CD14-positive monocyte (primary cell): ENCODE data around the gene USP9X. TPM values are rescaled to one million over a fixed set of nuclear protein-coding genes. Genes with fewer than 3 reads are reported as not detected.
A peak's percentile ranks its signal among the peaks of the same experiment; 100 is the strongest.

ENCODE experiments used
- DNase-seq, 3 donors: peaks; one replicate each; pipeline ENCODE4 v3.0.0-alpha.2; 2011 to 2022
- H2AFZ ChIP-seq: 2 replicates; pipeline ENCODE4 v1.6.0; 2012; ENCODE audit warnings: mild to moderate bottlenecking, low read depth, low read length, inconsistent platforms; ENCODE audit not compliant: insufficient read depth, poor library complexity, severe bottlenecking
- H3K27ac ChIP-seq, 2 donors: 1 replicate in 1 of 2; 2 replicates in 1 of 2; pipeline ENCODE4 v1.5.1; 2012 to 2013; ENCODE audit warnings: low read length in 2 of 2, control low read depth in 1 of 2, inconsistent platforms in 1 of 2, low read depth in 1 of 2, mild to moderate bottlenecking in 1 of 2
- H3K27me3 ChIP-seq, 2 donors: one replicate each; pipeline versions ENCODE4 v1.6.0 to v1.6.1; 2011 to 2013; ENCODE audit warnings: low read length in 2 of 2; ENCODE audit not compliant: control insufficient read depth in 2 of 2, insufficient read depth in 2 of 2
- H3K36me3 ChIP-seq, 2 donors: replicated peaks in 1 of 2; 1 replicate in 1 of 2; 2 replicates in 1 of 2; pipeline versions ENCODE4 v1.5.1 to v1.6.1; 2012 to 2013; ENCODE audit warnings: low read length in 2 of 2, control low read depth in 1 of 2, inconsistent platforms in 1 of 2, mild to moderate bottlenecking in 1 of 2; ENCODE audit not compliant: insufficient read depth in 2 of 2, control insufficient read depth in 1 of 2
- H3K4me1 ChIP-seq, 2 donors: 1 replicate in 1 of 2; 2 replicates in 1 of 2; pipeline versions ENCODE4 v1.5.1 to v1.6.1; 2012 to 2013; ENCODE audit warnings: low read length in 2 of 2, control low read depth in 1 of 2, inconsistent platforms in 1 of 2, mild to moderate bottlenecking in 1 of 2, moderate library complexity in 1 of 2; ENCODE audit not compliant: insufficient read depth in 2 of 2, control insufficient read depth in 1 of 2
- H3K4me2 ChIP-seq: replicated peaks from 2 replicates; pipeline ENCODE3; 2012; ENCODE audit warnings: low read length, moderate library complexity, mild to moderate bottlenecking; ENCODE audit not compliant: poor library complexity, severe bottlenecking; ENCODE audit errors: extremely low read depth
- H3K4me3 ChIP-seq, 3 experiments: fragments of 200-600 bp in 1 of 3; sonication (generic) in 1 of 3; replicated peaks in 1 of 3; 1 replicate in 2 of 3; 2 replicates in 1 of 3; pipeline ENCODE4 v1.5.1; 2011 to 2013; ENCODE audit warnings: low read length in 3 of 3, mild to moderate bottlenecking in 3 of 3, control low read depth in 2 of 3, low read depth in 2 of 3, inconsistent platforms in 1 of 3, moderate library complexity in 1 of 3
- H3K79me2 ChIP-seq: 2 replicates; pipeline ENCODE4 v1.6.0; 2012; ENCODE audit warnings: mild to moderate bottlenecking, control low read depth, inconsistent platforms, low read length, moderate library complexity; ENCODE audit not compliant: insufficient read depth
- H3K9ac ChIP-seq: 2 replicates; pipeline ENCODE4 v1.6.0; 2017; ENCODE audit warnings: low read length, mild to moderate bottlenecking; ENCODE audit not compliant: insufficient read depth, poor library complexity, severe bottlenecking
- H3K9me3 ChIP-seq, 2 donors: replicated peaks in 1 of 2; 1 replicate in 1 of 2; 2 replicates in 1 of 2; pipeline versions ENCODE4 v1.5.1 to v1.6.1; 2012 to 2013; ENCODE audit warnings: low read length in 2 of 2, control low read depth in 1 of 2; ENCODE audit not compliant: control insufficient read depth in 1 of 2, insufficient read depth in 1 of 2
- H4K20me1 ChIP-seq: 2 replicates; pipeline ENCODE4 v1.6.0; 2012; ENCODE audit warnings: mild to moderate bottlenecking, low read length, control low read depth, moderate library complexity; ENCODE audit not compliant: insufficient read depth
- H3K27ac Mint-ChIP-seq, 7 donors: one replicate each; pipeline ENCODE4 v1.8.0; 2020; ENCODE audit warnings: mild to moderate bottlenecking in 7 of 7, mixed read lengths in 7 of 7, moderate library complexity in 6 of 7, inconsistent platforms in 2 of 7
- H3K27me3 Mint-ChIP-seq, 3 donors: one replicate each; pipeline ENCODE4 v1.8.0; 2021 to 2022; ENCODE audit warnings: low read depth in 3 of 3, mild to moderate bottlenecking in 3 of 3, mixed read lengths in 3 of 3, moderate library complexity in 3 of 3, inconsistent platforms in 1 of 3
- H3K36me3 Mint-ChIP-seq, 2 donors: one replicate each; pipeline ENCODE4 v1.8.0; 2020; ENCODE audit warnings: mixed read lengths in 2 of 2, inconsistent platforms in 1 of 2, mild to moderate bottlenecking in 1 of 2
- H3K4me1 Mint-ChIP-seq: one replicate; pipeline ENCODE4 v1.8.0; 2020; ENCODE audit warnings: mild to moderate bottlenecking, mixed read lengths
- H3K4me3 Mint-ChIP-seq, 2 donors: one replicate each; pipeline ENCODE4 v1.8.0; 2020; ENCODE audit warnings: mild to moderate bottlenecking in 2 of 2, mixed read lengths in 2 of 2, moderate library complexity in 1 of 2
- H3K9me3 Mint-ChIP-seq, 7 donors: one replicate each; pipeline ENCODE4 v1.8.0; 2020 to 2022; ENCODE audit warnings: mixed read lengths in 7 of 7, mild to moderate bottlenecking in 6 of 7, moderate library complexity in 6 of 7, inconsistent platforms in 2 of 7
- WGBS: methylation state at CpG from one replicate; pipeline ENCODE4 v1.1.5; 2013; ENCODE audit warnings: missing lambda C conversion rate; ENCODE audit not compliant: insufficient coverage; 5-methylcytosine and 5-hydroxymethylcytosine counted together
- intact Hi-C, 2 donors: fragments of 100-400 bp; cut with micrococcal nuclease; formaldehyde crosslinking; loops; one replicate each; pipeline versions ENCODE4 v1.15.0 to v1.15.1; 2023
- polyA plus RNA-seq, 3 donors: library from polyadenylated mRNA; depleted of rRNA in 1 of 3; unstranded in 2 of 3; stranded (reverse) in 1 of 3; fragments of 300-500 nt in 2 of 3; fragments of >200 nt in 1 of 3; fragmentation: Illumina TruSeq in 2 of 3; gene quantifications; 1 replicate in 2 of 3; 2 replicates in 1 of 3; pipeline ENCODE4 v1.2.3, GENCODE V29; 2012 to 2021
- TF ChIP-seq, protein P1 (sequence below): fragments of 200-600 bp; IDR thresholded peaks from one replicate; pipeline ENCODE4 v1.8.0; 2022; ENCODE audit warnings: antibody characterized with exemption, mild to moderate bottlenecking

Gene USP9X
- polyA plus RNA-seq, 3 donors = 8.3 to 16.1 (median 9.6) TPM

GRCh38 chrX:41066969-41067368 lies 18.3 kb upstream of the USP9X start:
- TF ChIP-seq, protein P1, sequence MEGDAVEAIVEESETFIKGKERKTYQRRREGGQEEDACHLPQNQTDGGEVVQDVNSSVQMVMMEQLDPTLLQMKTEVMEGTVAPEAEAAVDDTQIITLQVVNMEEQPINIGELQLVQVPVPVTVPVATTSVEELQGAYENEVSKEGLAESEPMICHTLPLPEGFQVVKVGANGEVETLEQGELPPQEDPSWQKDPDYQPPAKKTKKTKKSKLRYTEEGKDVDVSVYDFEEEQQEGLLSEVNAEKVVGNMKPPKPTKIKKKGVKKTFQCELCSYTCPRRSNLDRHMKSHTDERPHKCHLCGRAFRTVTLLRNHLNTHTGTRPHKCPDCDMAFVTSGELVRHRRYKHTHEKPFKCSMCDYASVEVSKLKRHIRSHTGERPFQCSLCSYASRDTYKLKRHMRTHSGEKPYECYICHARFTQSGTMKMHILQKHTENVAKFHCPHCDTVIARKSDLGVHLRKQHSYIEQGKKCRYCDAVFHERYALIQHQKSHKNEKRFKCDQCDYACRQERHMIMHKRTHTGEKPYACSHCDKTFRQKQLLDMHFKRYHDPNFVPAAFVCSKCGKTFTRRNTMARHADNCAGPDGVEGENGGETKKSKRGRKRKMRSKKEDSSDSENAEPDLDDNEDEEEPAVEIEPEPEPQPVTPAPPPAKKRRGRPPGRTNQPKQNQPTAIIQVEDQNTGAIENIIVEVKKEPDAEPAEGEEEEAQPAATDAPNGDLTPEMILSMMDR = no peak
- Mint-ChIP-seq H3K4me3 (no peak overlapping the region), H3K36me3 (no peaks in the 10 kb centered on the region), H3K27me3 (peaks cover 0 to 20% (median 1%) of the 10 kb centered on the region in 3 donors), H3K9me3 (peaks cover 0 to 9% (median 0%) of the 10 kb centered on the region in 7 donors), H3K4me1 (no peaks in the 10 kb centered on the region), H3K27ac (peak overlapping the region in 1 of 7 donors; percentile 37)
- intact Hi-C loops = no loop called here
- 100% methylated on average over 1 of the region's 1 CpG for WGBS
- Histone ChIP-seq H3K9me3 (no peaks in the 10 kb centered on the region), H3K4me2 (no peak overlapping the region), H3K27me3 (no peaks in the 10 kb centered on the region), H3K27ac (no peak overlapping the region), H4K20me1 (no peaks in the 10 kb centered on the region), H3K79me2 (no peaks in the 10 kb centered on the region), H2AFZ (no peak overlapping the region), H3K9ac (no peak overlapping the region), H3K36me3 (no peaks in the 10 kb centered on the region), H3K4me3 (no peak overlapping the region), H3K4me1 (no peaks in the 10 kb centered on the region)
- no peak for DNase-seq

- no peak overlapping the region for H2AFZ ChIP-seq
- no peak overlapping the region for H3K4me3 ChIP-seq
- no peaks in the 10 kb centered on the region for H3K4me1 Mint-ChIP-seq
- no peaks in the 10 kb centered on the region for H3K4me1 ChIP-seq
- H3K27ac Mint-ChIP-seq = no peak overlapping the region
- H3K36me3 Mint-ChIP-seq = no peaks in the 10 kb centered on the region
- intact Hi-C loops = no loop called here
- no peaks in the 10 kb centered on the region for H3K27me3 ChIP-seq
- H3K36me3 ChIP-seq = no peaks in the 10 kb centered on the region
- H3K9me3 ChIP-seq = no peaks in the 10 kb centered on the region
- no CpG with 5 or more reads among the region's 5 CpGs for WGBS
- H3K4me2 ChIP-seq = no peak overlapping the region
- DNase-seq = no peak
- no peak overlapping the region for H3K9ac ChIP-seq
- TF ChIP-seq, protein P1 = no peak
- no peaks in the 10 kb centered on the region for H4K20me1 ChIP-seq
- peaks cover 0 to 11% (median 0%) of the 10 kb centered on the region in 7 donors for H3K9me3 Mint-ChIP-seq
- peaks cover 0 to 20% (median 2%) of the 10 kb centered on the region in 3 donors for H3K27me3 Mint-ChIP-seq
- H3K79me2 ChIP-seq = no peaks in the 10 kb centered on the region
- no peak overlapping the region for H3K4me3 Mint-ChIP-seq
- no peak overlapping the region for H3K27ac ChIP-seq
Observed at GRCh38 chrX:41067721-41068120, 17.5 kb upstream of the USP9X start.
